Testis (tissue), 3 donors: ENCODE measurements around the gene FRY. TPM values are rescaled to one million over a fixed set of nuclear protein-coding genes. Genes with fewer than 3 reads are reported as not detected.

ENCODE experiments used
- DNase-seq: peaks from one replicate; pipeline ENCODE4 v3.0.0-alpha.2; 2019
- H3K27ac ChIP-seq, 2 donors: fragments of 200-600 bp; sonication (generic); one replicate each; pipeline ENCODE4 v1.5.1; 2019
- H3K27me3 ChIP-seq: fragments of 200-600 bp; sonication (generic); one replicate; pipeline ENCODE4 v1.5.1; 2019
- H3K36me3 ChIP-seq: fragments of 200-600 bp; sonication (generic); one replicate; pipeline ENCODE4 v1.5.1; 2017; ENCODE audit warnings: low read depth; ENCODE audit errors: missing control alignments
- H3K4me1 ChIP-seq: fragments of 200-600 bp; sonication (generic); one replicate; pipeline ENCODE4 v1.5.1; 2019
- H3K4me3 ChIP-seq, 2 donors: fragments of 200-600 bp; sonication (generic); one replicate each; pipeline ENCODE4 v1.5.1; 2017 to 2019
- H3K9me3 ChIP-seq: fragments of 200-600 bp; sonication (generic); one replicate; pipeline ENCODE4 v1.5.1; 2017
- CTCF ChIP-seq, 3 experiments: fragments of 450-650 bp in 2 of 3; fragments of 200-600 bp in 1 of 3; sonication (generic) in 1 of 3; IDR thresholded peaks; one replicate each; pipeline ENCODE4 v1.5.1; 2016 to 2019; ENCODE audit warnings: antibody characterized with exemption in 3 of 3, mild to moderate bottlenecking in 2 of 3, moderate library complexity in 1 of 3
- POLR2A ChIP-seq: fragments of 450-650 bp; IDR thresholded peaks from one replicate; pipeline ENCODE4 v1.6.1; 2017; ENCODE audit warnings: antibody characterized with exemption, mild to moderate bottlenecking, moderate library complexity
- WGBS, 2 donors: methylation state at CpG; one replicate each; pipeline ENCODE4 v1.1.5; 2018; 5-methylcytosine and 5-hydroxymethylcytosine counted together
- intact Hi-C: fragments of 100-400 bp; cut with DNase I; formaldehyde crosslinking; loops from one replicate; pipeline ENCODE4 v1.15.1; 2023; ENCODE audit warnings: low total_unique reads
- polyA plus RNA-seq: library from polyadenylated mRNA; stranded (reverse); fragments of 350-450 nt; fragmentation: Illumina TruSeq; extraction: RNeasy Lipid Tissue Mini Kit (QIAGEN cat#74804); gene quantifications from one replicate; pipeline ENCODE4 v1.2.3, GENCODE V29; 2014; ENCODE audit warnings: low read depth, low replicate concordance; ENCODE audit not compliant: insufficient read depth
- total RNA-seq, 2 donors: library from RNA; depleted of rRNA; stranded (reverse); fragments of >200 nt; gene quantifications; one replicate each; pipeline ENCODE4 v1.2.3, GENCODE V29; 2016

The FRY gene
- total and polyA plus RNA-seq, 3 donors from 2014 or later = 24.8 to 26.6 (median 25.9) TPM

GRCh38 chr13:32224916-32225315 lies 193.3 kb downstream of the FRY start:
- H3K27ac ChIP-seq = no peak overlapping the region
- no peaks in the 10 kb centered on the region for H3K27me3 ChIP-seq
- WGBS, 2 donors = 93 to 97% methylated on average over 5 of the region's 5 CpGs

GRCh38 chr13:32225481-32225931 lies 193.9 kb downstream of the FRY start:
- Histone ChIP-seq H3K27me3 (no peaks in the 10 kb centered on the region), H3K27ac (no peak overlapping the region), H3K36me3 (no peaks in the 10 kb centered on the region), H3K4me3 (no peak overlapping the region), H3K4me1 (no peaks in the 10 kb centered on the region), H3K9me3 (no peaks in the 10 kb centered on the region)
- TF ChIP-seq CTCF (IDR thresholded peaks at IDR 0.05) = no peak
- TF ChIP-seq POLR2A = no peak
- WGBS, 2 donors = 41 to 43% methylated on average over 5 of the region's 5 CpGs
- DNase-seq = no peak
- intact Hi-C loops = no loop called here

More at GRCh38 chr13:32224916-32225315, 193.3 kb downstream of the FRY start:
- Histone ChIP-seq H3K9me3 (no peaks in the 10 kb centered on the region), H3K36me3 (no peaks in the 10 kb centered on the region), H3K4me3 (no peak overlapping the region), H3K4me1 (no peaks in the 10 kb centered on the region)
- intact Hi-C loops = no loop called here
- no peak for DNase-seq
- TF ChIP-seq POLR2A = no peak
- TF ChIP-seq CTCF (IDR thresholded peaks at IDR 0.05) = no peak

GRCh38 chr13:32228330-32229041 lies 196.9 kb downstream of the FRY start:
- Histone ChIP-seq H3K4me1 (no peaks in the 10 kb centered on the region), H3K36me3 (no peaks in the 10 kb centered on the region), H3K4me3 (no peak overlapping the region), H3K9me3 (no peaks in the 10 kb centered on the region), H3K27ac (no peak overlapping the region), H3K27me3 (no peaks in the 10 kb centered on the region)
- TF ChIP-seq CTCF (IDR thresholded peaks at IDR 0.05) (no peak), POLR2A (no peak)
- WGBS, 2 donors = 81% methylated on average over 5 of the region's 5 CpGs
- intact Hi-C loops = no loop called here
- DNase-seq = no peak

GRCh38 chr13:32229443-32229842 lies 197.9 kb downstream of the FRY start:
- Histone ChIP-seq H3K36me3 (no peaks in the 10 kb centered on the region), H3K27ac (no peak overlapping the region), H3K4me1 (no peaks in the 10 kb centered on the region), H3K9me3 (no peaks in the 10 kb centered on the region), H3K27me3 (no peaks in the 10 kb centered on the region), H3K4me3 (no peak overlapping the region)
- no peak for DNase-seq
- TF ChIP-seq POLR2A = no peak
- TF ChIP-seq CTCF (IDR thresholded peaks at IDR 0.05) = no peak
- intact Hi-C loops = no loop called here
- 78 to 79% methylated on average over 3 of the region's 3 CpGs for WGBS, 2 donors

- intact Hi-C loops = no loop called here
- WGBS, 2 donors = 86 to 96% methylated on average over 3 of the region's 3 CpGs
- no peak for TF ChIP-seq CTCF (IDR thresholded peaks at IDR 0.05)
- TF ChIP-seq POLR2A = no peak
- Histone ChIP-seq H3K27ac (no peak overlapping the region), H3K36me3 (no peaks in the 10 kb centered on the region), H3K4me3 (no peak overlapping the region), H3K9me3 (no peaks in the 10 kb centered on the region), H3K27me3 (no peaks in the 10 kb centered on the region), H3K4me1 (no peaks in the 10 kb centered on the region)
- no peak for DNase-seq
These were observed 200.7 kb downstream of the FRY start for GRCh38 chr13:32232263-32232662.
